Fibroblast of pulmonary artery (primary cell): Measurements from ENCODE around the gene MIB1.

ENCODE experiments used
- DNase-seq: peaks from one replicate; pipeline ENCODE4 v3.0.0-alpha.2; 2010; ENCODE audit warnings: low read depth
- H3K4me3 ChIP-seq: replicated peaks from 2 replicates; pipeline ENCODE4 v1.5.1; 2011; ENCODE audit warnings: low read depth, mild to moderate bottlenecking, control low read depth, low read length, moderate library complexity
- CTCF ChIP-seq: IDR thresholded peaks from 2 replicates; pipeline ENCODE4 v1.5.1; 2011; ENCODE audit warnings: mild to moderate bottlenecking, control low read depth, low read length, inconsistent platforms; ENCODE audit errors: missing control alignments

MIB1 gene

GRCh38 chr18:21743166-21743832 lies 2.7 kb downstream of the MIB1 start:
- no peak overlapping the region for H3K4me3 ChIP-seq
- no peak for DNase-seq
- no peak for TF ChIP-seq CTCF

- DNase-seq, result no peak
- TF ChIP-seq CTCF, result no peak
These were observed 4.6 kb downstream of the MIB1 start for GRCh38 chr18:21745231-21745630.

GRCh38 chr18:21747268-21747667 lies 6.7 kb downstream of the MIB1 start:
- no peak for DNase-seq
- H3K4me3 ChIP-seq, result no peak overlapping the region
- TF ChIP-seq CTCF, result no peak

More at GRCh38 chr18:21745231-21745630, 4.6 kb downstream of the MIB1 start:
- H3K4me3 ChIP-seq, result no peak overlapping the region

GRCh38 chr18:21747764-21748693 lies 7.4 kb downstream of the MIB1 start:
- H3K4me3 ChIP-seq, result no peak overlapping the region
- DNase-seq, result no peak
- no peak for TF ChIP-seq CTCF

- H3K4me3 ChIP-seq, result no peak overlapping the region
- DNase-seq, result no peak
- no peak for TF ChIP-seq CTCF
These were observed 17.2 kb downstream of the MIB1 start for GRCh38 chr18:21757833-21758232.

- no peak for TF ChIP-seq CTCF
- no peak overlapping the region for H3K4me3 ChIP-seq
- no peak for DNase-seq
These were observed 19.2 kb downstream of the MIB1 start for GRCh38 chr18:21759836-21760235.
